ENCODE data around the gene IKBIP.
"Not testable (repeated sequence)": the region's sequence is repeated elsewhere in the genome, so short reads cannot be mapped to it uniquely, and the experiment has no call there.

The IKBIP gene, protein sequence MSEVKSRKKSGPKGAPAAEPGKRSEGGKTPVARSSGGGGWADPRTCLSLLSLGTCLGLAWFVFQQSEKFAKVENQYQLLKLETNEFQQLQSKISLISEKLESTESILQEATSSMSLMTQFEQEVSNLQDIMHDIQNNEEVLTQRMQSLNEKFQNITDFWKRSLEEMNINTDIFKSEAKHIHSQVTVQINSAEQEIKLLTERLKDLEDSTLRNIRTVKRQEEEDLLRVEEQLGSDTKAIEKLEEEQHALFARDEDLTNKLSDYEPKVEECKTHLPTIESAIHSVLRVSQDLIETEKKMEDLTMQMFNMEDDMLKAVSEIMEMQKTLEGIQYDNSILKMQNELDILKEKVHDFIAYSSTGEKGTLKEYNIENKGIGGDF

DNA sequence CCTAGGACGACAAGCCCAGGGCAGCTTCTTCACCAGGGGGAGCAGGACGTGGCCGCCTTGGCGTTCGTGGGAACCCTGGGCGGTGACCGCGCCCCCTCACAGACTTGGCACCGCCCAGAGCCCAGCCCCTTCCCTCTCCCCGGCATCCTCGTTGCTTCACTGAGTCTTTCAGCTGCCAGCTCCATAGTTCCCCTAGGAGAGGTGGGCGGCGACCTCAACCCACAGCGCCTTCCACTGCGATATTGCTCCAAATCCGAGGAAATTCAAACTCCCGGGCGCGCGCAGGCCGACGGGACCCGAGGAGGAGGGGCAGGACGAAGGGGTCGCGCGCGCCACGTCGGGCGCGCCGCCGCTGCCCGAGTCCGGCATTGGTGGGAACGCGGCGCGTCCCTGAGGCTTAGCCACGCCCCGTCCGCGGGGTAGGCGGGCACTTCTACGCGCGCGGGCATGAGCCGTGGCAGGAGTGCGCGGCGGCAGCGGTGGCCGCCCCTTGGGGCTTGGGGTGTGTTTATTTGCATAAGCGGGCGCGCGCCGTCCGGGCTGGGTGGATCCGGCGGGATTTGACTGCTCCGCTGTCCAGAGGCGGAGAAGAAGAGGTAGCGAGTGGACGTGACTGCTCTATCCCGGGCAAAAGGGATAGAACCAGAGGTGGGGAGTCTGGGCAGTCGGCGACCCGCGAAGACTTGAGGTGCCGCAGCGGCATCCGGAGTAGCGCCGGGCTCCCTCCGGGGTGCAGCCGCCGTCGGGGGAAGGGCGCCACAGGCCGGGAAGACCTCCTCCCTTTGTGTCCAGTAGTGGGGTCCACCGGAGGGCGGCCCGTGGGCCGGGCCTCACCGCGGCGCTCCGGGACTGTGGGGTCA, at the start of gene IKBIP, which contains the start of gene APAF1:
TSS of gene IKBIP (minus strand) at position 77 of the 860 bp plus-strand sequence. CDS start 87 bp downstream, outside the sequence.
TSS of gene APAF1 (plus strand) at position 579 of the 860 bp plus-strand sequence. CDS start 3,070 bp downstream, outside the sequence.
- DNase-seq = peak; percentile 97

- no peak for DNase-seq
Observed at GRCh38 chr12:98691351-98691750, 46.8 kb upstream of the IKBIP start.

DNA sequence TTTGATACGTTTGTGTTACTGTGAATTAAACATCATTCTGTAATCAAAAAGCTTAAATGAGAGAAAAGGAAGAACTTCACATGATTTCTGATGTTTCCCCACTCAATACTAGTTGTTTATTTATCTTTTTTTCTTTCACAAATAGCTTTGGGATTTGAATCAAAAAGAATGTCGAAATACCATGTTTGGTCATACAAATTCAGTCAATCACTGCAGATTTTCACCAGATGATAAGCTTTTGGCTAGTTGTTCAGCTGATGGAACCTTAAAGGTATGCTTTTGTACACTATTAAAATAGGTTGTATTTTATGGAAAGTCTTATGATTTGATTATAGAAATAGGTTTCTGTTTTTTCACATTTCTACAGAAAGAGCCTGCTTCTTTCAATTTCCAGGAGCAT, 42.0 kb upstream of the IKBIP start:
- DNase-seq = no peak

- DNase-seq = no peak
Observed at GRCh38 chr12:98684199-98684598, 39.6 kb upstream of the IKBIP start.

DNA sequence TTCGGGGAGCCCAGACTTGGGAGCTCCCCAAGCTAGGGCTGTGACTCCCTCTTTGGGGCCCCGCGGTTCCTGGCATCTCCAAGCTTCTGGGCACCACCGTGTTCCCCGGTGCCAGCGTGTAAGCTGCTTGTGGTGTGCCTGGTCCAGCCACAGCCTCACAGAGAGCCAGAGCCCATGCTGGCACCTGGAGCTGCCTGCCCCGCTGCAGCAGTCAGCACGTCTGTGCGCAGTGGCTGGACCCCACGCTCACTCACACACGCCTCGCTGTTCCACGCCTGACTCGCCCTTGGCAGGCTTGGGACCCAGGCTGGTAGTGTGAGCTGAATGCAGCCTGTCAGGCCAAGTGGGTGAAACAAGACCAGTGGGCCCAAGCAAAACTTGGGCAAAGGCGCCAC, 35.0 kb upstream of the IKBIP start:
- DNase-seq = no peak

DNA sequence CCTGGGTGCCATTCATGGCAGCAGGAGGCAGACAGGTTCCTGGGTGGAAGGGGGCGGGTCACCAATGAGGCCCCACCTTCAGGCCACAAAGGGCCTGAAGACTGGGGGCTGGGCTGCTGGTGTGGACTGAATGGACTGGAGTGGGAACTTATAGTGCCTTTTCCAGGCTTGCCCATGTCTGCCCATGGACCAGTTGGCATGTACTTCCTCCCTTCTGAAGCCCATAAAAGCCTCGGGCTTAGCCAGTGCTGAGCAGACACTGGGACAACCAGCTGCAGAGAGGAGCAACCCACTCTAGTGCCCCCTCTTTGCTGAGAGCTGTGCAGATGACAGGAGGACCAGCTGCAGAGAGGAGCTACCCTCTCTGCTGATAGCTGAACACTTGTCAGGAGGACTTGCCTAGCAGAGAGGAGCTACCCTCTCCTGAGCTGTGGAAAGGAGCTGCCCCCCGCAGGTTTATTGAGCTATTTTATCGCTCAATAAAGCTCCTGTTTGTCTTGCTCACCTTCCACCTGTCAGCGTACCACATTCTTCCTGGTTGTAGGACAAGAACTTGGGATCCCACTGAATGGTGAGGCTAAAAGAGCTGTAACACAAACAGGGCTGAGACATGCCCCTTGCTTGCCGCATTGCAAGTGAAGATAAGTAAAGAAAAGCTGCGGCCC, 34.5 kb upstream of the IKBIP start:
- no peak for DNase-seq

- no peak for DNase-seq
Observed at GRCh38 chr12:98678236-98678945, 33.8 kb upstream of the IKBIP start.

GRCh38 chr12:98674841-98675240, 30.3 kb upstream of the IKBIP start:
- DNase-seq = no peak

DNA sequence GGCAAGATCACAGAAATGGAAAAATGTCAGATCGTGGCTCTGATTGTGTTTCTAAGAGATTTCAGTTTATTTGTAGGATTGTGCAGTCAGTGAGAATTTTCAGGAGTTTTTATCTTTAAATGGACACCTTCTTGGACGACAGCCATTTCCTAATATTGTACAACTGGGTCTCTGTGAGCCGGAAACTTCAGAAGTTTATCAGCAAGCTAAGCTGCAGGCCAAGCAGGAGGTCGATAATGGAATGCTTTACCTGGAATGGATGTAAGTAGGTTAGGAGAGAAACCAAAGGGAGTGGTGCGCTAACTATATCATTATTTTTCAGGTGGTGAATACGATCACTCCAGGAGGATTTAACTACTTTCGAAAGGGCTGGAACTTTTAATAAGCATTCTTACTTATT, 26.9 kb upstream of the IKBIP start:
- DNase-seq = no peak

GRCh38 chr12:98669751-98670150, 25.2 kb upstream of the IKBIP start:
- DNase-seq = no peak

DNA sequence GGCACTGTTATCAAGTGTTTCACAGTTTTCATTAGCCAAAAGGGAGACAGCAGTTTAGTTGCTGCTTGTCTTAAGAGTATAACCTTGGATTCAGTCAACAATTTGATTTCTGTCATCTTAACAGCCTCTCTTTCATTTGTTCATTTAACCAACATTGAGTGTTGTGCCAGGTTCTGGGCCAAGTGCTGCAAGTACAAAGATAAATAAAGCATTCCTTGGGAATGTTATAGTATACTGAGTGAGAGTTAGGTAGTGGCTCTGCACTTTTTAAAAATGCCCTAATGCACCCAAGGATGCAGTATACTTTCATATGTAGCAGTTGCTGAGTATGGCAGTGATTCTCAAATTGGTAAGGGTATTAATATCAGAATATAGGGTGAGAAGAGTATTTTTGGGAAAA, 15.9 kb upstream of the IKBIP start:
- DNase-seq = no peak

- DNase-seq = no peak
Observed at GRCh38 chr12:98656289-98657101, 11.9 kb upstream of the IKBIP start.

- peak; percentile 14 for DNase-seq
Observed at GRCh38 chr12:98653866-98654493, 9.4 kb upstream of the IKBIP start.

DNA sequence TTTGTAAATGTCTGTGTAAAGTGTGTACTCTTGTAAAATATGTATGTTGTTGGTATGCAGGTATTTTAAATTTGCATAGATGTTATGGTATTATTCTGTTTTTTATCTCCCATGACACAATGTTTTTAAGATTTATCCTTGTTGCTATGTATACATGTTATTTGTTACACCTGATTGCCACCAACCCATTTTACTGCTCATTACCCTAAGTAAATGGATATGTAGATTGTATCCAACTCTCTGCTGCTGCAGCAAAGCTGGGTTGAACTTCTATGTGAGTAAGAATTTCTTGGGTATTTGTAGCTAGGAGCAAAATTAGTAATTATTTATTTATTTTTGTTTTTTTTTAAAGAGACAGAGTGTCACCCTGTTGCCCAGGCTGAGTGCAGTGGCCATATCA, 6.7 kb upstream of the IKBIP start:
- no peak for DNase-seq

DNA sequence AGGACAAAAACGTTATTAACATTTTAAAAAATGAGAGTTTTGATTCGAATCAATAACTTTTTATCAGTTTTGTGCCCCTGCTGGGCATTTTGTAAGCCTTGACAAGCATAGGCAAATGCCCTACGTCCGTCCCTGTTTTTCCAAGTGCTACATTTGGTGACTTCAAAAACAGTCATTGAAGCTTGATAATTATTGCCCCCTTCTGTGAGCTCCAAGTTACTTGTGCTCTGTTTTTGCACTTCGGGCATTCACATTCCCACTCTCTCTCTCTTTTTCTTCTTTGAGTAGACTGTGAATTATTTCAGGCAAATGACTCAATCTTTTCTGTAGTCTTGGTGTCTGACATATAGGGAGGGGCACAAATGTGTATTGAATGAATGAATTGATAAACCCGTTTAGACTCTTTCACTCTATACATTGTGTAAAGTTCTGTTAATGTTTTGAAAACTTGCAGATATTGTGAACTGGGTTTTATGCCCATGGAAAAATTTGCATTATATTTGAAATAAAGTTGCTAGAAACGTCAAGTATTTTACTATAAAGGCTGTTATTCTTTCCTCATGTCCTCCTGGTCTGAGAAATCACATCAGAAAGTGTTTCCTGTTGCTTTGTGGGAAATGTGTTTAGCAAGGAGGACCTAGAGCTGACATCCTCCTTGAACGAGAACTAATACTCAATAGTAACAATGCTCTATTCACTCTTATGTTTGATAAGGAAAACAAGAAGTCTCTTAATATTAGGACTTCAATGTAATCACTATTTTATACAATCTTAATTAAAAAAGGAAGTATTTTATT, 1.9 kb upstream of the IKBIP start:
- no peak for DNase-seq

DNA sequence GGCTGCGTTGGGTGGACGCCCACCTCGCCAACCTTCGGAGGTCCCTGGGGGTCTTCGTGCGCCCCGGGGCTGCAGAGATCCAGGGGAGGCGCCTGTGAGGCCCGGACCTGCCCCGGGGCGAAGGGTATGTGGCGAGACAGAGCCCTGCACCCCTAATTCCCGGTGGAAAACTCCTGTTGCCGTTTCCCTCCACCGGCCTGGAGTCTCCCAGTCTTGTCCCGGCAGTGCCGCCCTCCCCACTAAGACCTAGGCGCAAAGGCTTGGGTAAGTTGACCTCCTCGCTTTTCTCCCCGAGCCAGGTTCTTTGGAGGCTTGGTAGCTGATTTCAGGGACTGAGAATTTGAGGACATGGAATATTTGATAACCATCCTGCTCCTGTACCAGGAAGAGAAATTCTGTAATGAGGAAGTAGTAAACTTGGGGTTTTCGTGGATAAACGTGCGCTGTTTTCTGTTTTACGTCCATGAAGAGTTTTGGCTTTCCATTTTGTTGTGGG, 1.0 kb upstream of the IKBIP start:
- DNase-seq = no peak

DNA sequence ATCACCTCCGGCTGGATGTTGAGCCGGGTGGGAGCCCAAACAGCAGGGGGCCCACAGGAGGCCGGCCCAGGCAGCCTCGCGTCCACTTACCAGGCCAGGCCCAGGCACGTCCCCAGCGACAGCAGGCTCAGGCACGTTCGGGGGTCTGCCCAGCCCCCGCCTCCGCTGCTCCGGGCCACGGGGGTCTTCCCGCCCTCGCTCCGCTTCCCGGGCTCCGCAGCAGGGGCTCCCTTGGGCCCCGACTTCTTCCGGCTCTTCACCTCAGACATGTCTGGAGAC, 216 bp downstream of the IKBIP start:
- DNase-seq = no peak

GRCh38 chr12:98642801-98643200, 1.8 kb downstream of the IKBIP start:
- DNase-seq = not testable (repeated sequence)

- no peak for DNase-seq
Observed at GRCh38 chr12:98639491-98639890, 5.1 kb downstream of the IKBIP start.

- no peak for DNase-seq
Observed at GRCh38 chr12:98638009-98638408, 6.6 kb downstream of the IKBIP start.

DNA sequence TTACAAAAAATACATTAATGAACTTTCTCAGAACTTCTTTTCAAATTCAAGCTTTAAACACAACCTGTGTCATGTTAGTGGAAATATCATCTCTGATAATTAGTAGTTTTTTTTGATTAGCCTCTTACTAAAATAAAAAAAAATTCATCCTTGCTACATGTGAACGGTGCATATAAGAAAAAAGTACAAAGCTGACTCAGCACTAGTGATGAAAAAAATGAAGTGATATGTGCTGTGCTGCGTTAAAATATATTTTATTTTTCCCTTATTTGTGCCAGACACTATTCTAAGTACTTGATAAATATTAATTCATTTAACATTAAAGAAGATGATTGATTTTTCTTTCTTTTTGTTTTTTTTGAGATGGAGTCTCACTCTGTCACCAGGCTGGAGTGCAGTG, 7.5 kb downstream of the IKBIP start:
- DNase-seq = no peak
